Skeletal muscle satellite cell (primary cell): Measurements from ENCODE around the gene INTS6L.

ENCODE experiments used
- H3K27me3 ChIP-seq: 2 replicates; pipeline ENCODE4 v1.7.0; 2013; ENCODE audit warnings: low read length; ENCODE audit not compliant: control insufficient read depth, insufficient read depth
- H3K36me3 ChIP-seq: 2 replicates; pipeline ENCODE4 v1.7.0; 2013; ENCODE audit warnings: mild to moderate bottlenecking, control low read depth, low read length; ENCODE audit not compliant: insufficient read depth
- H3K4me1 ChIP-seq: 2 replicates; pipeline ENCODE4 v1.7.0; 2013; ENCODE audit warnings: low read length; ENCODE audit not compliant: control insufficient read depth, insufficient read depth
- H3K4me2 ChIP-seq: 2 replicates; pipeline ENCODE4 v1.7.0; 2013; ENCODE audit warnings: mild to moderate bottlenecking, low read length
- H3K4me3 ChIP-seq: 2 replicates; pipeline ENCODE4 v1.7.0; 2013; ENCODE audit warnings: low read length
- H3K9ac ChIP-seq: 2 replicates; pipeline ENCODE4 v1.7.0; 2013; ENCODE audit warnings: mild to moderate bottlenecking, low read depth, low read length, moderate library complexity
- H3K9me3 ChIP-seq: replicated peaks from 2 replicates; pipeline ENCODE4 v1.7.0; 2013; ENCODE audit warnings: mild to moderate bottlenecking, control low read depth, low read length

INTS6L gene

DNA sequence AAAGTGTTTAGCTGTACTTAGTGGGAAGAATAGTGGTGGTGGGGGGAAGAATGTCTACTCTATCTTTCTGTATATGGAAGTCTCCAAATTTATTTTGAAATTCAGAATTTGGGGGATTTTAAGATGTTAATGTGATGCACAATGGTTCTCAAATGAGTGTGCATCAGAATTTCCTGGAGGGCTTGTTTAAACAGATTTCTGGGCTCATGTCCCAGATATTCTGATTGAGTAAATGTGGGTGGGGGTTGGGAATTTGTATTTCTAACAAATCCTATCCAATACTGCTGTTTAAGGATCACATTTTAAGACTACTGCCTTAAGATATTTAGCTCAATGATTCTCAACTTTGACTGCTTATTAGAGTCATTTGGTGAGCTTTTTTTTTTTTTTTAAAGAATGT, 15.1 kb upstream of the INTS6L start:
- Histone ChIP-seq H3K4me1 (no peaks in the 10 kb centered on the region), H3K27me3 (no peaks in the 10 kb centered on the region), H3K36me3 (no peaks in the 10 kb centered on the region), H3K9me3 (no peaks in the 10 kb centered on the region), H3K4me3 (no peak overlapping the region), H3K4me2 (no peak overlapping the region), H3K9ac (no peak overlapping the region)

DNA sequence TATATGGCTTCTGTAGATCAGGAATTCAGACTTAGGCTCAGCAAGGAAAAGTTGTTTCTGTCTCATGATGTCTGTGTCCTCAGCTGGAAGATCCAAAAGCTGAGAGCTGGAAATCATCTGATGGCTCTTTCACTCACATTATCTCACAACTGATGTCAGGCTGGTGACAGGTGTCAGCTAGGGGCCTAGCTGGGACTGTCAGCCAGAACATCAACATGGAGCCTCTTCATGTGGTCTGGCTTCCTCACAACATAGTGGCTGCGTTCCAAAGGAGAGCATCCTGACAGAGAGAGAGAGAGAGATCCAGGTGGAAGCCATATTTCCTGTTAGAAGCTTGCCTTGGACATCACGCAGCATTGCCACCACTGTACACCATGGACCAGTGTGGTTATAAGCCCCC, 10.6 kb upstream of the INTS6L start:
- Histone ChIP-seq H3K4me3 (no peak overlapping the region), H3K9ac (no peak overlapping the region), H3K9me3 (no peaks in the 10 kb centered on the region), H3K4me1 (no peaks in the 10 kb centered on the region), H3K4me2 (no peak overlapping the region), H3K36me3 (no peaks in the 10 kb centered on the region), H3K27me3 (peaks cover 3% of the 10 kb centered on the region)

DNA sequence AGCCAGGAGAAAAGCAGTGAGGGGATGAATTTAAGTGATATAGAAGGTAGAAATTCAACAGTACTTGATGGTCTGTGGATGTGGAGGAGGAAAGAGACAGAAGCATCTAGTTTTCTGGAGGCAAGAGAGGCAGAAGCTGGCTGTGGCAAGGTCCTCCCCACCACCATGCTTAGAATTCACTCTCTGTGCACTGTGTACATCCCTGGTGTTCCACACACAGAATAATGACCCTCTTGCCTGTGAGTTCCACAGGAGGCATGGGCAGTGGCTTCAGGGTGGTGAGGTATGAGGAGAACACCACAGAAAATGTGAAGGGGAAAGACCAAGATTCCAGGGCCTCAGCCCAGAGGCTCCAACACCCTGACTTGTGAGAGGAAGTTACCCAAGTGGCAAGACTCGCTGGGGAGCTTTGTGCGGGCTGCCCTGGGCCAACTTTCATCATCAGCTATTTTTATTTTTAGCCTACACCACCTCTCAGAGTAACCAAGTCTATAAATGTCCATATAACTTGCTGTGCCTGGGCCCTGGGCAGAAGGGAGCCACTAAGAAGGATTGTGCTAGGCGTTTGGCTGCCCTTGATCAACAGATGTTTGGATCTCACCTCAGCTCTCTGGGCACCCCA, 7.8 kb upstream of the INTS6L start:
- peaks cover 3% of the 10 kb centered on the region for H3K27me3 ChIP-seq
- H3K4me1 ChIP-seq, result no peaks in the 10 kb centered on the region
- no peaks in the 10 kb centered on the region for H3K36me3 ChIP-seq
- H3K4me2 ChIP-seq, result no peak overlapping the region
- H3K4me3 ChIP-seq, result no peak overlapping the region
- no peak overlapping the region for H3K9ac ChIP-seq
- no peaks in the 10 kb centered on the region for H3K9me3 ChIP-seq

DNA sequence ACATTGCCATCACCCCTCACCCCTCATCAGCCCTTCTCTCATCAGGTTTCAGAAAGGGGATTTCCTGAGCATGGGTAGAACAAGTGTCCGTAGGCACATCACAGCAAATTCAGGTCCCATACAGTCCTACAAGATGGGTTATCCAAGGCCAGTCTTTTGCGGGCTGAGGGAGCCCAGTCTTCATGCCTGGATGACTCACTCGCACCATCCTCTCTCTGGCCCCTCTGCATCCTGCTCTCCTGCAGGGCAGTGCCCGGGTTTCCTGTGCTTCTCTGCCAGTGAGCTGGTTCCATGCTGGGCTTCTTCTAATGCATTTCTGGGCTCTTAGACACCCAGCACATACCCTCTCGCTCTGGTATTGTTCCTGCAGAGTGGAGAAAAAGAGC, 7.3 kb upstream of the INTS6L start:
- Histone ChIP-seq H3K4me1 (no peaks in the 10 kb centered on the region), H3K9ac (no peak overlapping the region), H3K36me3 (no peaks in the 10 kb centered on the region), H3K27me3 (peaks cover 3% of the 10 kb centered on the region), H3K4me2 (no peak overlapping the region), H3K4me3 (no peak overlapping the region), H3K9me3 (no peaks in the 10 kb centered on the region)

DNA sequence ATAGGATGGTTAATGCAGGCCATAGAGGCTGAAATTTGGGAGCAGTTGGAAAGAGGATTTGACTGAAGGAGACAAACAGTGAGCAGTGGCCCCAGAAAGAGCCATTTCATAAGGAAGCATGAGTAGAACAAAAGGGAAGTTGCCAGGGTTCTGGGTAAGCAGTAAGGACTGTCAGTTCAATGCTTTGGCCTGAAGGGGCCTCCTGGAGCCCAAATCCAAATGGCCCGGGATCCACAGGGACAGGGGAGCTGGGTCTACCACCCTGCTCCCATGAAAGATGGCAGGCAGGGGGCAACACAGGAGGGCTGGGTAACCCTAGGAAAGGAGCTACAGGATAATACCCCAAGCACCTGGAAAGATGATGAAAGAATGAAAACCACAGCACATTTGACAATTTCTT, 4.1 kb upstream of the INTS6L start:
- Histone ChIP-seq H3K9ac (no peak overlapping the region), H3K4me3 (no peak overlapping the region), H3K4me2 (no peak overlapping the region), H3K4me1 (no peaks in the 10 kb centered on the region), H3K36me3 (no peaks in the 10 kb centered on the region), H3K9me3 (no peaks in the 10 kb centered on the region), H3K27me3 (no peaks in the 10 kb centered on the region)

DNA sequence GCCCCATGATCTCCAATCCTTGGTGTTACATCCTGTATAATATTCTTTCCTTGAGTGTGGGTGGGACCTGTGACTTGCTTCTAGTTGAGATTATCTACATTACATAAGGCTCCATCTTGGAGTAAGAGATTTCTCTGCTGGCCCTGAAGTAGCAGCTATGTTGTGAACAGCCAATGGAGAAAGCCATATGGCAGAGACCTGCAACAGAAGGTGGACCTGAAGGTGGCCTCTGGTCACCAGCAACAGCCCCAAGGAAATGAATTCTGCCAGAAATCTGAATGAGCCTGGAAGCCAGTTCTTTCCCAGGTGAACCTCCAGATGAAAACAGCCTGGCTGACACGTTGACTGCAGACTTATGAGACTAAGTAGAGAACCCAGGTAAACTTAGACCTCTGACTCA, 2.3 kb upstream of the INTS6L start:
- Histone ChIP-seq H3K9ac (no peak overlapping the region), H3K4me1 (no peaks in the 10 kb centered on the region), H3K4me2 (no peak overlapping the region), H3K9me3 (no peaks in the 10 kb centered on the region), H3K27me3 (no peaks in the 10 kb centered on the region), H3K36me3 (no peaks in the 10 kb centered on the region), H3K4me3 (no peak overlapping the region)

DNA sequence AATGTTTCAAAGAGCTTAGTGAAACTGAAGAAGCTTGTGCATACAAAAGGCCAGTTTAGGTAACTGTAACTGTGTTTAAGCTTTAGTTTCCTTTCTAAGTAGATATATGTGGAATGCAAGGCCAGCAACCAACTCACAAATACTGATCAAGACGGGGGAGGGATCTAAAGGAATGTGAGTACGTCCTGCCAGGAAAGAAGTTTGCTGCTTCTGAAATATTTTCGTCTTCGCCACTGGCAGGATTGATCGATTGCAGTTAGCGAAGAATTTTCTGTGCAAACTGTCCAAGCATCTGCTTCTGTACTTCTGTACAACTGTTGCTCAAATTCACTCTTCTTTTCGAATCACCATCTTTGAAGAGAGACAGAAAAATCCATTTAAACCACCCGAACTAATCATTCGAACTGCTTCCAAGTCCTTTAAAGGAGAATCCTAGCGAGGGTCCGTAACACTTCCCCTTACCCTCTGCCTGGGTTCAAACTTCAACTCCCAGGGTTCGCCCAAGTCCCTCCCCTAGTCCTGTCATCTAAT, 373 bp upstream of the INTS6L start:
- H3K4me3 ChIP-seq, result peak overlapping the region; percentile 67
- H3K4me2 ChIP-seq, result peak overlapping the region; percentile 77
- peak overlapping the region; percentile 70 for H3K9ac ChIP-seq
- H3K36me3 ChIP-seq, result no peaks in the 10 kb centered on the region
- no peaks in the 10 kb centered on the region for H3K4me1 ChIP-seq
- H3K9me3 ChIP-seq, result no peaks in the 10 kb centered on the region
- no peaks in the 10 kb centered on the region for H3K27me3 ChIP-seq

DNA sequence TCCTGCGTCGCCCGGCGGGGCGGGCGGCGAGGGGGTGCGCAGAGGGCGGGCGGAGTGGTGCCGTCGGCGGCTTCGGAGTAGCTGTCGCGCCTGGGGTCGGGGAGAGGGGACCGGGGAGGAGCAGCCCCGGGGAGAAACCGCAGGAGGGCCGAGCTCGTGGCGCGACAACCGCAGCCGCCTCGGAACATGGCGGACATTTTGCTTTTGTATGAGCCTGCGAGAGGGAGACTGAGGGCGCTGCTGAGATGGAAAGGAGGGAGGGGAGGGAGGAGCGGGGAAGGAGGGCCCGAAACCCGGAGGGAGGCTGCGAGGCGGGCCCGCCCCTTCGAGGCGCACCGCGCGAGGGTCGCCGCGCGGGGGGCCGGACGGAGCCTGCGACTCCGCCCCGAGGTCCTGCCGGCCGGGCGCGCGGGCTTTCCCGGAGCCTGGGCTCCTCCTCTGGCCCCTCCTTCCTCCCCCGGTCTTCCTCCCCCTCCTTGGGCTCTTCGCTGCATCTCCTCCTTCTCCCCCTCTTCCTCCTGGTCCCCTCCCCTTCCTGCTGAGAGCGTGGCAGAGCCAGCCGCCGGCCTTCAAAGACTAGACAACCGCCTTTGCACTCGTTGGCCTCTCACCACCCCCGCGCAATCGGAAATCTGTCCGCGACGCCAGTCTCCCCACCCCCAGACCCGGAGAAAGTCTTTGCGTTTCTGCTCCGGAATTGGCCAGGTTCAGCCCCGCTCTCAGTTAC, 1.1 kb downstream of the INTS6L start:
- no peaks in the 10 kb centered on the region for H3K9me3 ChIP-seq
- no peaks in the 10 kb centered on the region for H3K36me3 ChIP-seq
- peak overlapping the region; percentile 77 for H3K4me2 ChIP-seq
- H3K27me3 ChIP-seq, result no peaks in the 10 kb centered on the region
- peak overlapping the region; percentile 73 for H3K9ac ChIP-seq
- H3K4me1 ChIP-seq, result no peaks in the 10 kb centered on the region
- peak overlapping the region; percentile 67 for H3K4me3 ChIP-seq

DNA sequence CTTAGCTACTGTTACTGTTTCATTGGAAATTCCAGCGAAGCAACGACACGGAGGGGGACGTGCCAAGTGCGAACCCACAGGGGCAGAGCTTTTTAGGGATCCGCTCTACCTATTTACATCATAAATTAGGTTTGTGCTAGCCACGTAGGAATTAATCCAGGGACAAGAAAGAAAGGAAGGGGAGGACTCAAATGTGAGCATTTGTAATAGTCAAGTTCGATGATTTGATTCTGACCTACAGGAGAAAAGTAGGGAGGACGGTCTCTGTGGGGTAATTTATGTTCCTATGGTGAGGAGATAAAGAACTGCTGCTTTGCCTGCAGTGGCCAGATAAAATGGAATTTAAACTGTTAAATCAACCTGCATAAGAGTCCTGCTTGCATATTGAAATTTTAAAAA, 1.7 kb downstream of the INTS6L start:
- Histone ChIP-seq H3K4me3 (peak overlapping the region; percentile 67), H3K9me3 (no peaks in the 10 kb centered on the region), H3K36me3 (no peaks in the 10 kb centered on the region), H3K4me2 (peak overlapping the region; percentile 76), H3K27me3 (no peaks in the 10 kb centered on the region), H3K9ac (peak overlapping the region; percentile 70), H3K4me1 (no peaks in the 10 kb centered on the region)

DNA sequence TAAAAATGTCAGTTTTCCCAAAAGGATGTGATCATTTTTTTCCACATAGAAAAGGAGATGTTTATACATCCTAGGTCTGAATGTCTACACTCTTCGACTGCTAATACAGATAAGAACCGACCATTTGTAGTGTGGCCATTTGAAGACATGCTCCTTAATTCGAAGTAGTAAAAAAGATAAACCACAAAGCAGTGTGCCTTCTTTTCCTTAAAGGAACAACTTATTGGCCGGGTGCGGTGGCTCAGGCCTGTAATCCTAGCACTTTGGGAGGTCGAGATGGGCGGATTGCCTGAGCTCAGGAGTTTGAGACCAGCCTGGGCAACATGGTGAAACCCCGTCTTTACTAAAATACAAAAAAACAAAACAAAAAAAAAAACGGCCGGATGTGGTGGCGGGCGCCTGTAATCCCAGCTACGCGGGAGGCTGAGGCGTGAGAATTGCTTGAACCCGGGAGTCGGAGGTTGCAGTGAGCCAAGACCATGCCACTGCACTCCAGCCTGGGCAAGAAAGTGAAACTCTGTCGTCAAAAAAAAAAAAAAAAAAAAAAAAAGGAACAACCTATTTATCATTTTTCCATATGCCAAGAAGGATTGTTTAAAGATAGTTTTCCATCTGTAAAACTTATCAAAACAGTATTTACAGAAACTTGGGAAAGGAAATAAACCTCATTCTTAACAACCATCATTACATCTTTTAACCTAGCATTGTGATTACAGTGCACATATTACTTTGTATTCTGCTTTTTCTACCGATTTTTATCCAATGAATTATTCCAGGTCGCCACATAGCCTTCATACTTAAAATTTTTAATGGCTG, 2.6 kb downstream of the INTS6L start:
- Histone ChIP-seq H3K4me1 (no peaks in the 10 kb centered on the region), H3K9ac (peak overlapping the region; percentile 70), H3K4me2 (peak overlapping the region; percentile 76), H3K27me3 (no peaks in the 10 kb centered on the region), H3K9me3 (no peaks in the 10 kb centered on the region), H3K36me3 (no peaks in the 10 kb centered on the region), H3K4me3 (peak overlapping the region; percentile 67)

DNA sequence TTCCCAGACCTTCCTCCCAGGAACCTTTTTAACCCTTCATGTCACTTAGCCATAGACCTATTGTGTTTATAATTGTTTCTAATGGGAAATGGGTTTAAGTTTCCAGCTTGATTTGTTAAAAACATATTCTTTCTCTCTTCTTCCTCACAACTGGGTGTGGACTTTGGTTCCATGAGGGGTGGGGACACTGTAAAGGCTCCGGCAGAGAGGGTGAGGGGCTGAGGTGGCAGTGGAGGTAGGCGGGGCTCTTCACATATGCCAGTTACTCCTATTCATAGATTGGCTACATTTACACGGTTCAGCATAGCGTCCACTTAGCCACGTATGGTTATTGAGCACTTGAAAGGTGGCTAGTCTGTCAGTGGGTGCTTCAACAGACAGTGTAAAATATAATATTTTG, 7.8 kb downstream of the INTS6L start:
- H3K4me2 ChIP-seq, result no peak overlapping the region
- no peaks in the 10 kb centered on the region for H3K36me3 ChIP-seq
- H3K9ac ChIP-seq, result no peak overlapping the region
- H3K4me1 ChIP-seq, result no peaks in the 10 kb centered on the region
- H3K9me3 ChIP-seq, result no peaks in the 10 kb centered on the region
- no peak overlapping the region for H3K4me3 ChIP-seq
- H3K27me3 ChIP-seq, result no peaks in the 10 kb centered on the region
